Measurements from ENCODE around the gene TEX14.
"Not testable (repeated sequence)": the region's sequence is repeated elsewhere in the genome, so short reads cannot be mapped to it uniquely, and the experiment has no call there.

TEX14 gene

GRCh38 chr17:58659714-58660084, 32.1 kb downstream of the TEX14 start:
- H3K4me3 ChIP-seq (ENCODE audit: low read depth, low read length) = peak overlapping the region; percentile 44
- not testable (repeated sequence) for DNase-seq (ENCODE audit: low read depth)

DNA sequence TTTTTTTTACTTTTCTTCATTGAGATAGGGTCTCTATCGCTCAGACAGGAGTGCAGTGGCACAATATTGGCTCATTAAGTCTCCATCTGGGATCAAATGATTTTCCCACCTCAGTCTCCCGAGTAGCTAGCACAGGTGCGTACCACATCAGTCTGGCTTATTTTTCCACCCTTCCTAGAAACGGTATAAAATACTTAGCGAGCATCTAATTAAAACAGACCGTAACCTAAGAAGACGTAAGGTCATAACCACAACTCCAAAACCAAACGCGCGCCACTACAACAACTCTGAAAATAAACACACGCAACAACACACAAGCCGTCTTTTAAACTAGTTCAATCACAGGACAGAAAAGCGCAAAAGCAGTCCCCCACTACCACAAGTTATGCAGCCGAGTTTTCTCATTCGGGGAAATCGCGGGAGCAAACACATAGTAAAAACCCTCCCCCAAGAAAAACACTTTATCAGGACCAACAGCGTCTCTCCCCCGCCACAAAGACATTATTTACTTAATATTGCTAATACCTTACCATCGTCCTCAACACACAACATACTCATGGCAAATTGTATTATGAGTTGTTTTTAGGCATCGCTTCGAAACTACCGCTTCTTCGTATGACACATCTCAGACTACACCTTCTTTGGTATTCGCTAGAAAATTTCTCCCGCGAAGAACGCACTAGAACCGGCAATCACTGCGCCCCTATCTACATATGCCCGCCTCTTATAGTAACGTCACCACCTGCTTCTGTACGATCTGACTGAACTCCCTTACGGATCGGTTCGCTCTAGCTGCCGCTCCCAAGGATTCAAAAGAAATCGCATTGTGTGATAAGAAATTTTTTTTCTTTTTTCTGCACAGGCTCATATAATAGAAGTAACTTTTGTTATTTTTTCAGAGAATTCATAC, 32.8 kb downstream of the TEX14 start:
- DNase-seq (ENCODE audit: low read depth) = peak; percentile 99

DNA sequence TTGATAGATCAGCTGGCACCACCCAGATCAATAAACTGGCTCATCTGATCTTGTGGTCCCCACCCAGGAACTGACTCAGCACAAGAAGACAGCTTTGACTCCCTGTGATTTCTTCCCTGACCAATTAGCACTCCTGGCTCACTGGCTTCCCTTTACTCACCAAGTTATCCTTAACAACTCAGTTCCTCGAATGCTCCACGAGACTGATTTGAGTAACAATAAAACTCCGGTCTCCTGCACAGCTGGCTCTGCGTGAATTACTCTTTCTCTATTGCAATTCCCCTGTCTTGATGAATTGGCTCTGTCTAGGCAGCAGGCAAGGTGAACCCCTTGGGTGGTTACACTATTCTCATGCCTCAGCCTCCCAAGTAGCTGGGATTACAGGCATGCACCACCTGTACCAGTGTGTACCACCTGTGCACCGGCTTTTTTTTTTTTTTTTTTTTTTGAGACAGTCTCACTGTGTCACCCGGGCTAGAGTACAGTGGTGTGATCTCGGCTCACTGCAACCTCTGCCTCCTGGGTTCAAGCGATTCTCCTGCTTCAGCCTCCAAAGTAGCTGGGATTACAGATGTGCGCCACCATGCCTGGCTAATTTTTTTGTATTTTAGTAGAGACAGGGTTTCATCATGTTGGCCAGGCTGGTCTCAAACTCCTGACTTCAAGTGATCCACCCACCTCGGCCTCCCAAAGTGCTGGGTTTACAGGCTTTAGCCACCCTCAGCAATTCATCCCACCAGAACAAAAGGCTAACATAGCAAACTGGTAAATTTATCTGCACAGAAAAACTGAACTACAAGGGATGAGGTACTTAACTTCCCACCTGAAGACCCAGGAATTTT, 33.7 kb downstream of the TEX14 start:
- H3K4me3 ChIP-seq (ENCODE audit: low read depth, low read length); DNase-seq (ENCODE audit: low read depth): not testable (repeated sequence)

More for the DNA sequence above, 32.8 kb downstream of the TEX14 start:
- H3K4me3 ChIP-seq (ENCODE audit: low read depth, low read length) = peak overlapping the region; percentile 44

DNA sequence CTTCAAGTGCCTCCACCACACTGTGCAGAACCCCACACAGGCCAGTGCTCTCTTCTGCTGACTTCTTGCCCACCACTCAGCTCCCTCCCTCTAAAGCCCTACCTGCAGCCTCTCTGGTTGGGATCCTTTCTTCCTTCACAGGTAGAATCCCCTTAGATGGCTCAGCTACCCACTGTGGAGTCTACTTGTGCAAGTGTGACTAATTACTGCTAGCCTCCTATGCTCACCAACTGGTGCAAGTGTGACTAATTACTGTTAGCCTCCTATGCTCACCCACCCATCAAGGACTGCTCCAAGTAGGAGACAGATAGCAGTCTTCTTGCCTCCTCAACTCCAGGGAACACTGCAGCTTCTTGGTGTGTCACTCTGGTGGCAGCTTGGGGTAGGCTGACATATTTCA, 43.6 kb downstream of the TEX14 start:
- DNase-seq (ENCODE audit: low read depth) = no peak
- H3K4me3 ChIP-seq (ENCODE audit: low read depth, low read length) = no peak overlapping the region

GRCh38 chr17:58643147-58643546, 48.7 kb downstream of the TEX14 start:
- DNase-seq (ENCODE audit: low read depth) = peak; percentile 43
- no peak overlapping the region for H3K4me3 ChIP-seq (ENCODE audit: low read depth, low read length)

GRCh38 chr17:58641887-58642311, 49.9 kb downstream of the TEX14 start:
- DNase-seq (ENCODE audit: low read depth) = no peak
- H3K4me3 ChIP-seq (ENCODE audit: low read depth, low read length) = no peak overlapping the region

- DNase-seq (ENCODE audit: low read depth) = no peak
- H3K4me3 ChIP-seq (ENCODE audit: low read depth, low read length) = no peak overlapping the region
These were observed 51.6 kb downstream of the TEX14 start for GRCh38 chr17:58640202-58640601.

DNA sequence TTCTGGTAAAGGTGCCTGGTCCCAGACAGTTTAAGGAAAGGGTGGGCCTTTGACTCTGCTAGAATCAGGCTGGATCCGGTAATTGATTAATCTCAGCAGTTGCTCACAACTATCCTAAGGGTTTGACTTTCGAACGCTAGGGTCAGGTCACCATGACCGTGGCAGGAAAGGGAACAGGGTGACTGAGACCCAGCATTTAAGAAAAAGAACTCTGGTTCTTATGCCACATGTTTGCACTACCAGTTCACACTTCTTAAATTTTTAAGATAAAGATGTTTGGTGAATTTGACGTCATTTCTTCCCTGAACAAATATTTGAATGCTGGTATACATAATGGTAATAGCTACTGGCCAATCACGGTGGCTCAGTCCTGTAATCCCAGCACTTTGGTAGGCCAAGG, 52.2 kb downstream of the TEX14 start:
- H3K4me3 ChIP-seq (ENCODE audit: low read depth, low read length) = no peak overlapping the region

DNA sequence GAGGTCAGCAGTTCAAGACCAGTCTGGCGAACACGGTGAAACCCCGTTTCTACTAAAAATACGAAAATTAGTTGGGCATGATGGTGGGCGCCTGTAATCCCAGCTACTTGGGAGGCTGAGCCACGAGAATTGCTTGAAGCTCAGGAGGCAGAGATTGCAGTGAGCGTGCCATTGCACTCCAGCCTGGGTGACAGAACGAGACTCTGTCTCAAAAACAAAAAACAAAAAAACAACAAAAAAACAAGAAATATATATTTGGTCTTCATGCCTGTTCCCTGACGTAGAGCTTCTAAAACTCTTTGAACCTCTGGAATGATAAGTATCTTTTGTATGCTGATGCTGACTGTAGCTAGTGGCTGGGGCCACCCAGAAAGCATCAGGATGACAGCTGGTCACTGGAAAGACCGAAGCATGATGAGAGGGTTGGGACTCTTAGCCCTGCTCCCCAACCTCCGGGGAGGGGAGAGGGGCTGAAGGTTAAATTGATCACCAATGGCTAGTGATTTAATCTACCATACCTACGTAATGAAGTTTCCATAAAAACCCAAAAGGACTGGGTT, 54.8 kb downstream of the TEX14 start:
- DNase-seq (ENCODE audit: low read depth) = no peak
- no peak overlapping the region for H3K4me3 ChIP-seq (ENCODE audit: low read depth, low read length)

More for the DNA sequence above, 52.2 kb downstream of the TEX14 start:
- DNase-seq (ENCODE audit: low read depth) = no peak

DNA sequence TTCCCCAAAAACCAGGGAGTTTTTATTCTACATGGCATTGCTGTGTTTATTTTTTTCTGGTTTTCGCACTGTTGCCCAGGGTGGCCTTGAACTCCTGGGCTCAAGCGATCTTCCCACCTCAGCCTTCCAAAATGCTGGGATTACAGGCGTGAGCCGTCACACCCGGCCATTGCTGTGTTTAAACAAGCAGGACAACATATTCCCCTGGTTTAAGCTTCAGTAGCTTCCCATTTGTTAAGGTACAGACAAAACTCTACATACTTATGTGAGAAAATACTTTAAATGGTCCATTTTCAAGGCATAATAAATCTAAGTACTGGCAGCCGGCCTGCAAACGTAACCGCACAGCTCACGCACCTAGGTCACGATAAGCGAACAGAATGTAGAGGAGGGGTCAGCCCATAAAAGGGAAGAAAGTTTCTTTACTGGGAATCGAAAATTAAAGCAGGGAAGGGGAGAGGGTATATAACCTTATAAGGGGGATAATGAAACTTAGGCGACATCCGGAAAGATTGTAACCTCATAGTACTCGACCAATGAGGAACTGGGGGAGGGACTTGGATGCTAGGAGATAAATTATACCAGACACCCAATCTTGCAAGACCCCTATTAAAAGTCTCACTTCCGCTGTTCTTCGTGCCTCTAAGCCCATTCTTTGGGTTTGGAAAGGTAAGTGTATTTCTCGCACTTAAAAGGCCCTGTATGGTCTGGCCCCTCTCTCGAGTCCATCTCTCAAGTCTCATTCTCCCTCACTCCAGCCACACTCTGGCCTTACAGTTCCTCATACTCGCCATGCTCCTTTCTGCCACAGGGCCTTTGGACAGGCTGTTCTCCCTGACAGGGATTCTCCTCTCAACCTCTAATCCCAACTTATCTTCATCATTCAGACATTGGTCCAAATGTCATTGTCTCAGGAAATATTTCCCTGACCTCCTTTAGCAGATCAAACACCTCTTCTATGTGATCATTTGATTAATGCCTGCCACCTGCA, 59.2 kb downstream of the TEX14 start:
- no peak for DNase-seq (ENCODE audit: low read depth)
- H3K4me3 ChIP-seq (ENCODE audit: low read depth, low read length) = peak overlapping the region; percentile 46

DNA sequence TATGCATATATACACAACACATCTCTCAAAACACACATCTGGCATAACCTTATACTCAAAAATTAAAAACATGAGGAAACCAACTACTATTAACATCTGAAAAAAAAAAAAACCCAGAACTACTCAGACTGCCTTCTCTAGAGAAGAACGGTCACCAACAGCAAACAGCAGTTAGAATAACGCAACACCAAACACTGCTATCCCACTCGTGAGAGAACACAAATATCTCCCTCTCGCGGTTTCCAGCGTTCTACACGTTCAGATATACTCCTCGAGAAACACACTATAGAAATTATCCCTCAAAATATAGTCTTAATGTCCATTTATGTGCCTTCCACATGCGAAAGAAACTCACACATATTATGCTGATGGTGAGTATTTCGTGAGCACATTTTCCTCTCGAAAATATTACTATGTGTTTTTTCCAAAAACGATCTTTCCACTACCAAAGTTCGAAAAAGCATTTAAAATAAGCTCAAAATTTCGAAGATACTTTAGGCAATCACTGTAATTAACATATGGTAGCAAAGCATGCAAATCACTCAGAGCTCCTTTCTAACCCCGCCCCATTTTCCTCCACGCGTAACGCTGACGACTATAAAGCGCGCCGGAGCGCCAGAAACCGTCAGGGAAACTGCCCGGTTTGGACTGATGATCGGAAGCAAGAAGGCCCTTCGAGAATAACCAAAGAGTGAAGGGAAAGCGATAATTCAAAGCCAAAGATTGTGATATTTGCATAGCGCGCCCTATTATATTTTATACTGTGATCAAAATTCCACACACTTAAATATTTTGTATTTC, 60.1 kb downstream of the TEX14 start:
- H3K4me3 ChIP-seq (ENCODE audit: low read depth, low read length) = peak overlapping the region; percentile 46
- DNase-seq (ENCODE audit: low read depth) = peak; percentile 98

- no peak for DNase-seq (ENCODE audit: low read depth)
- H3K4me3 ChIP-seq (ENCODE audit: low read depth, low read length) = no peak overlapping the region
These were observed 60.8 kb downstream of the TEX14 start for GRCh38 chr17:58630883-58631522.

- DNase-seq (ENCODE audit: low read depth) = no peak
- no peak overlapping the region for H3K4me3 ChIP-seq (ENCODE audit: low read depth, low read length)
These were observed 64.9 kb downstream of the TEX14 start for GRCh38 chr17:58626905-58627304.

GRCh38 chr17:58624751-58625150, 67.1 kb downstream of the TEX14 start:
- no peak for DNase-seq (ENCODE audit: low read depth)
- H3K4me3 ChIP-seq (ENCODE audit: low read depth, low read length) = no peak overlapping the region

GRCh38 chr17:58621174-58621573, 70.7 kb downstream of the TEX14 start:
- no peak for DNase-seq (ENCODE audit: low read depth)
- H3K4me3 ChIP-seq (ENCODE audit: low read depth, low read length) = no peak overlapping the region

GRCh38 chr17:58618336-58618735, 73.5 kb downstream of the TEX14 start:
- DNase-seq (ENCODE audit: low read depth) = no peak
- H3K4me3 ChIP-seq (ENCODE audit: low read depth, low read length) = no peak overlapping the region

DNA sequence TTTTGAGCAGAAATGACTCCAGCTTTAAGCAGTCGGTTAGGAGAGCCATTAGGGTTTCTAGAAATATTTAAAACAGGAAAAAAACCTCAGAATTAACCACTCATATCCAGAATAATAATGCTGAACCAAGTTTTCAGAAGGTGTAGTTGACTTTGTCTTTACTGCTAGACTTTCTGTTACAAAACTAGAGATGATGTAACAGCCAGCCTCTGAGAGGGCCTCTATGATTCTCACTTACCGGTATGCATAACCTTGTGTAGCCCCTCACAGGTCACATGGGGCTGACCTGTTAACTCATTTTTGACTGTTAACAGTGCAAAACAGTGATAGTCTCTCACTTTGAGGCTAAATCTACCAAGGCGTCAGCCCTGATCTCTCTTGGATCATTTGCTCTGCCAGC, 74.3 kb downstream of the TEX14 start:
- no peak for DNase-seq (ENCODE audit: low read depth)
- H3K4me3 ChIP-seq (ENCODE audit: low read depth, low read length) = no peak overlapping the region

Measured in skeletal muscle cell (primary cell).